Uterus (tissue), 4 donors: ENCODE data around the gene SH2B3. TPM values are rescaled to one million over a fixed set of nuclear protein-coding genes. Genes with fewer than 3 reads are reported as not detected.

Experiments
- DNase-seq, 2 donors: peaks; one replicate each; pipeline ENCODE4 v3.0.0-alpha.2; 2019 to 2020
- H3K27ac ChIP-seq, 2 donors: fragments of 200-600 bp; sonication (generic); 1 replicate in 1 of 2; 2 replicates in 1 of 2; pipeline ENCODE4 v1.5.1; 2016 to 2018
- H3K27me3 ChIP-seq, 2 donors: fragments of 200-600 bp; sonication (generic); one replicate each; pipeline ENCODE4 v1.5.1; 2018 to 2019; ENCODE audit warnings: control low read depth in 1 of 2
- H3K36me3 ChIP-seq, 2 donors: fragments of 200-600 bp; sonication (generic); one replicate each; pipeline ENCODE4 v1.5.1; 2019; ENCODE audit warnings: control low read depth in 1 of 2
- H3K4me1 ChIP-seq, 2 donors: fragments of 200-600 bp; sonication (generic); one replicate each; pipeline ENCODE4 v1.5.1; 2018 to 2019; ENCODE audit warnings: control low read depth in 1 of 2
- H3K4me3 ChIP-seq, 2 donors: fragments of 200-600 bp; sonication (generic); 1 replicate in 1 of 2; 2 replicates in 1 of 2; pipeline ENCODE4 v1.5.1; 2018 to 2019; ENCODE audit warnings: mild to moderate bottlenecking in 1 of 2
- H3K9me3 ChIP-seq, 2 donors: fragments of 200-600 bp; sonication (generic); one replicate each; pipeline ENCODE4 v1.5.1; 2019; ENCODE audit warnings: control low read depth in 1 of 2
- CTCF ChIP-seq, 4 experiments: fragments of 200-600 bp in 2 of 4; fragments of 450-650 bp in 2 of 4; sonication (generic) in 2 of 4; IDR thresholded peaks; one replicate each; pipeline ENCODE4 v1.5.1; 2016 to 2019; ENCODE audit warnings: antibody characterized with exemption in 4 of 4, mild to moderate bottlenecking in 2 of 4, moderate library complexity in 1 of 4
- POLR2A ChIP-seq, 2 donors: fragments of 450-650 bp; IDR thresholded peaks; one replicate each; pipeline ENCODE4 v1.6.1; 2016; ENCODE audit warnings: antibody characterized with exemption in 2 of 2, mild to moderate bottlenecking in 1 of 2, moderate library complexity in 1 of 2
- intact Hi-C: fragments of 100-400 bp; cut with DNase I; formaldehyde crosslinking; loops from one replicate; pipeline ENCODE4 v1.15.1; 2023; ENCODE audit warnings: low total_unique reads
- total RNA-seq, 4 donors: library from RNA; depleted of rRNA in 3 of 4; stranded (reverse); fragments of >200 nt in 3 of 4; gene quantifications; one replicate each; pipeline versions ENCODE4 v1.1.0 to v1.2.4, GENCODE V29; 2014 to 2023
- donor health status: DM: yes; HTN: yes; CAD: no.

SH2B3 gene
- total RNA-seq, 4 donors from 2014 or later: 11.8 to 31.3 (median 21.8) TPM

GRCh38 chr12:111377440-111377839, 28.3 kb upstream of the SH2B3 start:
- Histone ChIP-seq H3K4me1 (no peaks in the 10 kb centered on the region), H3K4me3 (no peak overlapping the region), H3K9me3 (no peaks in the 10 kb centered on the region), H3K27me3 (no peaks in the 10 kb centered on the region), H3K36me3 (no peaks in the 10 kb centered on the region), H3K27ac (no peak overlapping the region)
- TF ChIP-seq POLR2A (IDR thresholded peaks at IDR 0.05): no peak
- no peak for DNase-seq
- intact Hi-C loops: no loop called here

- Histone ChIP-seq H3K36me3 (no peaks in the 10 kb centered on the region), H3K9me3 (no peaks in the 10 kb centered on the region), H3K4me3 (no peak overlapping the region), H3K27me3 (no peaks in the 10 kb centered on the region), H3K27ac (no peak overlapping the region), H3K4me1 (no peaks in the 10 kb centered on the region)
- intact Hi-C loops: no loop called here
- no peak for TF ChIP-seq POLR2A (IDR thresholded peaks at IDR 0.05)
- no peak for TF ChIP-seq CTCF (IDR thresholded peaks at IDR 0.05)
- DNase-seq: no peak
Measured at GRCh38 chr12:111379942-111380554, 25.7 kb upstream of the SH2B3 start.

GRCh38 chr12:111384596-111384995, 21.1 kb upstream of the SH2B3 start:
- TF ChIP-seq POLR2A (IDR thresholded peaks at IDR 0.05): no peak
- no peak for TF ChIP-seq CTCF (IDR thresholded peaks at IDR 0.05)
- Histone ChIP-seq H3K27me3 (no peaks in the 10 kb centered on the region), H3K36me3 (no peaks in the 10 kb centered on the region), H3K4me3 (no peak overlapping the region), H3K4me1 (no peaks in the 10 kb centered on the region), H3K27ac (no peak overlapping the region), H3K9me3 (no peaks in the 10 kb centered on the region)
- no peak for DNase-seq
- intact Hi-C loops: no loop called here

GRCh38 chr12:111386885-111387284, 18.8 kb upstream of the SH2B3 start:
- intact Hi-C loops: no loop called here
- Histone ChIP-seq H3K27me3 (no peaks in the 10 kb centered on the region), H3K27ac (no peak overlapping the region), H3K4me1 (no peaks in the 10 kb centered on the region), H3K36me3 (no peaks in the 10 kb centered on the region), H3K4me3 (no peak overlapping the region), H3K9me3 (no peaks in the 10 kb centered on the region)
- no peak for TF ChIP-seq CTCF (IDR thresholded peaks at IDR 0.05)
- DNase-seq: no peak

GRCh38 chr12:111387747-111388323, 17.9 kb upstream of the SH2B3 start:
- no peak overlapping the region for H3K4me3 ChIP-seq
- intact Hi-C loops: no loop called here

More at GRCh38 chr12:111387747-111388323, 17.9 kb upstream of the SH2B3 start:
- no peak overlapping the region for H3K27ac ChIP-seq
- TF ChIP-seq POLR2A (IDR thresholded peaks at IDR 0.05) (no peak), CTCF (IDR thresholded peaks at IDR 0.05) (no peak)
- no peaks in the 10 kb centered on the region for H3K4me1 ChIP-seq
- no peaks in the 10 kb centered on the region for H3K9me3 ChIP-seq
- DNase-seq: no peak
- H3K27me3 ChIP-seq: no peaks in the 10 kb centered on the region
- H3K36me3 ChIP-seq: no peaks in the 10 kb centered on the region
